Fibroblast of lung (primary cell): ENCODE measurements around the gene CHI3L1.

ENCODE experiments used
- EZH2 ChIP-seq: IDR thresholded peaks from 2 replicates; pipeline ENCODE4 v1.5.1; 2012; ENCODE audit warnings: low read length, control low read depth, mild to moderate bottlenecking; ENCODE audit errors: missing control alignments
- TF ChIP-seq, protein P1 (sequence below), 2 donors: IDR thresholded peaks in 1 of 2; conservative IDR thresholded peaks in 1 of 2; 1 replicate in 1 of 2; 2 replicates in 1 of 2; pipeline ENCODE4 v1.5.1; 2011 to 2012; ENCODE audit warnings: low read length in 2 of 2, control low read depth in 1 of 2, inconsistent platforms in 1 of 2, low read depth in 1 of 2, mild to moderate bottlenecking in 1 of 2

- TF ChIP-seq, protein P1, sequence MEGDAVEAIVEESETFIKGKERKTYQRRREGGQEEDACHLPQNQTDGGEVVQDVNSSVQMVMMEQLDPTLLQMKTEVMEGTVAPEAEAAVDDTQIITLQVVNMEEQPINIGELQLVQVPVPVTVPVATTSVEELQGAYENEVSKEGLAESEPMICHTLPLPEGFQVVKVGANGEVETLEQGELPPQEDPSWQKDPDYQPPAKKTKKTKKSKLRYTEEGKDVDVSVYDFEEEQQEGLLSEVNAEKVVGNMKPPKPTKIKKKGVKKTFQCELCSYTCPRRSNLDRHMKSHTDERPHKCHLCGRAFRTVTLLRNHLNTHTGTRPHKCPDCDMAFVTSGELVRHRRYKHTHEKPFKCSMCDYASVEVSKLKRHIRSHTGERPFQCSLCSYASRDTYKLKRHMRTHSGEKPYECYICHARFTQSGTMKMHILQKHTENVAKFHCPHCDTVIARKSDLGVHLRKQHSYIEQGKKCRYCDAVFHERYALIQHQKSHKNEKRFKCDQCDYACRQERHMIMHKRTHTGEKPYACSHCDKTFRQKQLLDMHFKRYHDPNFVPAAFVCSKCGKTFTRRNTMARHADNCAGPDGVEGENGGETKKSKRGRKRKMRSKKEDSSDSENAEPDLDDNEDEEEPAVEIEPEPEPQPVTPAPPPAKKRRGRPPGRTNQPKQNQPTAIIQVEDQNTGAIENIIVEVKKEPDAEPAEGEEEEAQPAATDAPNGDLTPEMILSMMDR (conservative IDR thresholded peaks at IDR 0.05 in 1 of 2, IDR thresholded peaks at IDR 0.05 in 1 of 2; ENCODE audit: low read depth in 1 of 2, low read length in 2 of 2): no peak
- TF ChIP-seq EZH2: no peak
Observed at GRCh38 chr1:203219171-203219570, 32.7 kb upstream of the CHI3L1 start.
